PFSK-1 (cell line): ENCODE results near the gene NCK2.

Experiments
- FOXP2 ChIP-seq: optimal IDR thresholded peaks from 2 replicates; pipeline ENCODE3; 2011; ENCODE audit warnings: borderline replicate concordance, control low read depth, inconsistent platforms; ENCODE audit not compliant: insufficient read depth; ENCODE audit errors: extremely low read length, extremely low read depth
- POLR2AphosphoS5 ChIP-seq: IDR thresholded peaks from 2 replicates; pipeline ENCODE4 v1.6.1; 2012; ENCODE audit warnings: low read depth, mild to moderate bottlenecking, control low read depth, low read length, moderate library complexity
- REST ChIP-seq, 2 experiments: IDR thresholded peaks; 2 replicates each; pipeline versions ENCODE4 v1.6.1 to v1.8.0; 2011 to 2012; ENCODE audit warnings: low read depth in 2 of 2, low read length in 2 of 2, control low read depth in 1 of 2, inconsistent platforms in 1 of 2, mild to moderate bottlenecking in 1 of 2, moderate library complexity in 1 of 2; ENCODE audit not compliant: insufficient read depth in 1 of 2
- SIN3A ChIP-seq: IDR thresholded peaks from 2 replicates; pipeline ENCODE4 v1.6.1; 2012; ENCODE audit warnings: mild to moderate bottlenecking, low read length, moderate library complexity, borderline replicate concordance; ENCODE audit not compliant: insufficient read depth
- TAF1 ChIP-seq: IDR thresholded peaks from 2 replicates; pipeline ENCODE4 v1.6.1; 2012; ENCODE audit warnings: low read length, control low read depth, borderline replicate concordance; ENCODE audit not compliant: insufficient read depth

NCK2 gene

DNA sequence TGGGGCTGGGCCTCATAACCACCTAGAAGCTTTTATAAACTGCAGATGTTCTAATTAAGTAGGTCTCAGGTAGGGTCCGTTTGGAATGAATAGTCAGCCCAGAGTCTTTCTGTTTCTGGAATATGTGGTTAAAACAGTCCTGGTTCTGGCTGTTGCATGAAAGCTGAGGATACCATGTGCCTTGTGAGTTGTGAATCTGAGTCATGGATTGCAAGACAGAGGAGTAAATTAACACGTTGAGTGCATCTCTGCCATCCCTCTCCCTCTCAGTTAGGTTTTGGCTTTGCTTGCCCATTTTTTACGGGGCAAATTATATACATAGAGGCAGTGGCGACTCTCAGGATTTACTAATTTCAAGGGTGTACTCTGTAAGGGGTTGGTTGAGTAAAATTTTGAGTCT lies 59.1 kb downstream of the NCK2 start:
- TF ChIP-seq FOXP2 = no peak
- TF ChIP-seq POLR2AphosphoS5 = no peak
- TF ChIP-seq REST (IDR thresholded peaks at IDR 0.05; ENCODE audit: insufficient read depth in 1 of 2, low read depth in 2 of 2, low read length in 2 of 2) = no peak

DNA sequence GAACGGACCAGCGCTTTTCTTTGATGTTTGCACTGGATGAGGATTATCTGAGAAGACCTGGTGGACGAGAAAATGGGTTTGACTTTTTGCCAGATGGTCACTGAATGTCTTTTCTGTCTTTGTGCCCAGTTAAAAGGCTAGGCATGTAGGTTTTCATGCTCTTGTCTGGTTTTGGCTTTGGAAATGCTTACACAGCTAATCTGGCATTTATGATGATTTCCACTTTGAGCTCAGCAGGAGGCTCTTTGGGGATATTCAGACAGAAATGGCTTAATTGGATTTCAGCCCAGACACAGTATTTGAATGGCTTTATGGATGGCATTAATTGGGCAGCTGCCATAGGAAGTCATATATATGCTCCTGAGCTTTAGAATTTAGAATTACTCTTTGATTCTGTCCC lies 59.6 kb downstream of the NCK2 start:
- TF ChIP-seq TAF1 (no peak), REST (IDR thresholded peaks at IDR 0.05; ENCODE audit: insufficient read depth in 1 of 2, low read depth in 2 of 2, low read length in 2 of 2) (no peak), FOXP2 (no peak), POLR2AphosphoS5 (no peak), SIN3A (no peak)

- TF ChIP-seq POLR2AphosphoS5 (no peak), SIN3A (no peak), REST (IDR thresholded peaks at IDR 0.05; ENCODE audit: insufficient read depth in 1 of 2, low read depth in 2 of 2, low read length in 2 of 2) (no peak)
Observed at GRCh38 chr2:105806996-105807395, 62.3 kb downstream of the NCK2 start.

DNA sequence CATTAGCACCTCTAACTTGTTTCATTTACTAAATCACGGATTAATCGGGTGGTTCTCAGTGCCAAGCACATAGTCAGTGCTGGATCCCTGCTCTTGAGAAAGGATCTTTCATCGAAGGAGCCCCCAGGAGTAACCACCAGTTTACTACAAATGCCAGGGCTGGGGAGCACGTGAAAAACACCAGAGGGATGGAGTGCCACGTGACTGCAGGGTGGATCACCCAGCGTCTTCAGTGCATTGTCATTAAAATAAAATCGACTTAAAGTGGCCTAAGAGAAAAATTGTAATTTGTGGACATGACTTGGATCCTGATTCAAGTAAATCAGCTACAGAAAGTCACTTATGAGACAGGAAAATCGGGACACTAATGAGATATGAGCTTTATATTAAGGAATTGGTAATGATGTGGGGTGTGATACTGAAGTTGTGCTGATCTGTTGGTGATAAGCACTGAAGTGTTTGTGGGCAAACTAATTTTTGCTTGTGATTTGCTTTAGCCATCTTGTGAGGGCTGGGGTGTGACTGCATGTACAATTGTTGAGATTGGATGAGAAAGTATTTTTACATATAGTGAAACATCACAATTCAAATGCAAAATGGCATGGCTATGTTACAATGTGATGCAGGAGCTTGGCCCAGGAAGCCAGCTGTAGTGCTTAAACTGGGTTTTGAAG lies 63.8 kb downstream of the NCK2 start:
- no peak for TF ChIP-seq FOXP2
- no peak for TF ChIP-seq TAF1
- no peak for TF ChIP-seq SIN3A
- no peak for TF ChIP-seq REST (IDR thresholded peaks at IDR 0.05; ENCODE audit: insufficient read depth in 1 of 2, low read depth in 2 of 2, low read length in 2 of 2)
- TF ChIP-seq POLR2AphosphoS5 = no peak

GRCh38 chr2:105809097-105809473 lies 64.4 kb downstream of the NCK2 start:
- TF ChIP-seq FOXP2 (no peak), POLR2AphosphoS5 (no peak), SIN3A (no peak), TAF1 (no peak), REST (IDR thresholded peaks at IDR 0.05; ENCODE audit: insufficient read depth in 1 of 2, low read depth in 2 of 2, low read length in 2 of 2) (no peak)
